Measurements from ENCODE around the gene RDX. TPM values are rescaled to one million over a fixed set of nuclear protein-coding genes. Genes with fewer than 3 reads are reported as not detected.

RDX gene
- total and polyA plus RNA-seq, 2 of the 8 experiments (the other 6 are each of a cell fraction or from before 2014, with no cell fraction given): 27.4 to 100 TPM

DNA sequence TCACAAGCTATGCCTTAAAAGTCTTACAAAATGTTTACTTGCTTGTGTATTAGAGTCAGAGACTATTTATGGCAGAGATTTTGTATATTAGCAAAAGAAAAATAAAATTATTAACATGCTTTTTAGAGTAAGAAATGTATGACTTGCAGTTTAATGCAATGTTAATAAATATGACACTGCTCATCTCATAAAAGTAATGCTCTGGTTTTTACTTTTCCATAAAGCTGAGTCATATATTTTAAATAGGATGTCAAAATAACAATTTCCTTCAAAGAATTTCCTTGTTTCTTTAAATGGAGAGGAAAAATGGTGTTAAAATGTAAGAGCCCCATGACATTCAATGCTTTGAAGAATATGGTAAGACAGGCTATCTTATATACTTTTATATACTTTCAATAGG is 16.3 kb upstream of the RDX start (continued):
- TF ChIP-seq SUZ12 (IDR thresholded peaks at IDR 0.05; ENCODE audit: low read length) (no peak), NRF1 (IDR thresholded peaks at IDR 0.05; ENCODE audit: low read depth, low read length) (no peak), MAFK (IDR thresholded peaks at IDR 0.05; ENCODE audit: low read depth, low read length) (no peak)

All from H1 (cell line).